ENCODE results near the gene FBXW12. TPM values are rescaled to one million over a fixed set of nuclear protein-coding genes. Genes with fewer than 3 reads are reported as not detected.
A peak's percentile ranks its signal among the peaks of the same experiment; 100 is the strongest.

Gene FBXW12
- total and polyA plus RNA-seq, 2 of the 8 experiments (the other 6 are each of a cell fraction or from before 2014, with no cell fraction given) = 0.35 to 0.85 TPM

DNA sequence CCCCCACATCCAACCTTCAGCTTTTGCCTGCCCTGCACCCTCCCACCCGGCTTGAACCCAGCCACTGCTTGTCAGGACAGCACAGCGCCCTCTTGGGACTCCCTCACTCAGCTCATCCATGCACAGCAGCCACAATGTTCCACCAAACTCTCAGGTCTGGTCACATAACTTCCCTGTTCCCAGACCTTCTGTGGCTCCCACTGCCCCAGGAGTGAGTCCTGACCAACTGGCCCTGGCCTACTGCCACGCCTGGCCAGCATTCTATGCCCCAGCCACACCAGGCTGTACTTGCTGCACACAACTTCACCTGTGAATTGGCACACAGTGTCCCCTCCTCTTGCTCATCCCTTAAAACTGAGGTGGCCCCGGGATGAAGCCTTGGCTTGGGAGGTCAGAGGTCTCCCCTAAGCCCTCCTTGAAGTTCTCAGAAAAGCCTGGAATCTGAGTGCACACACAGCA is 36.8 kb downstream of the FBXW12 start:
- no peak overlapping the region for H3K14ac ChIP-seq (ENCODE audit: insufficient read length)
- H3K23ac ChIP-seq (ENCODE audit: insufficient read length) = no peak overlapping the region
- no peak overlapping the region for H3K27ac ChIP-seq (ENCODE audit: low read depth, low read length)
- H2BK12ac ChIP-seq (ENCODE audit: low read depth, low read length) = no peak overlapping the region
- H2BK120ac ChIP-seq (replicated peaks; ENCODE audit: low read depth, low read length) = no peak overlapping the region
- no peak overlapping the region for H2BK5ac ChIP-seq (ENCODE audit: low read depth, low read length)
- TF ChIP-seq ASH2L (IDR thresholded peaks at IDR 0.05; ENCODE audit: low read length) (no peak), RAD21 (IDR thresholded peaks at IDR 0.05 in 1 of 2, conservative IDR thresholded peaks at IDR 0.05 in 1 of 2; ENCODE audit: low read depth in 2 of 2, low read length in 2 of 2) (peak in 1 of 2 experiments; percentile 28; a peak in 1 of 4 replicates), HDAC6 (IDR thresholded peaks at IDR 0.05; ENCODE audit: low read depth, low read length) (no peak), SP2 (IDR thresholded peaks at IDR 0.05; ENCODE audit: low read length) (no peak), BCL11A (IDR thresholded peaks at IDR 0.05; ENCODE audit: low read depth in 2 of 2, low read length in 2 of 2) (no peak)
- TF ChIP-seq, protein P1, sequence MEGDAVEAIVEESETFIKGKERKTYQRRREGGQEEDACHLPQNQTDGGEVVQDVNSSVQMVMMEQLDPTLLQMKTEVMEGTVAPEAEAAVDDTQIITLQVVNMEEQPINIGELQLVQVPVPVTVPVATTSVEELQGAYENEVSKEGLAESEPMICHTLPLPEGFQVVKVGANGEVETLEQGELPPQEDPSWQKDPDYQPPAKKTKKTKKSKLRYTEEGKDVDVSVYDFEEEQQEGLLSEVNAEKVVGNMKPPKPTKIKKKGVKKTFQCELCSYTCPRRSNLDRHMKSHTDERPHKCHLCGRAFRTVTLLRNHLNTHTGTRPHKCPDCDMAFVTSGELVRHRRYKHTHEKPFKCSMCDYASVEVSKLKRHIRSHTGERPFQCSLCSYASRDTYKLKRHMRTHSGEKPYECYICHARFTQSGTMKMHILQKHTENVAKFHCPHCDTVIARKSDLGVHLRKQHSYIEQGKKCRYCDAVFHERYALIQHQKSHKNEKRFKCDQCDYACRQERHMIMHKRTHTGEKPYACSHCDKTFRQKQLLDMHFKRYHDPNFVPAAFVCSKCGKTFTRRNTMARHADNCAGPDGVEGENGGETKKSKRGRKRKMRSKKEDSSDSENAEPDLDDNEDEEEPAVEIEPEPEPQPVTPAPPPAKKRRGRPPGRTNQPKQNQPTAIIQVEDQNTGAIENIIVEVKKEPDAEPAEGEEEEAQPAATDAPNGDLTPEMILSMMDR (IDR thresholded peaks at IDR 0.05; ENCODE audit: control extremely low read depth in 1 of 3, insufficient read depth in 1 of 3, low read depth in 1 of 3, low read length in 3 of 3) = peak in 2 of 3 experiments; percentile 30 to 50; a peak in 2 of 4 replicates
- no peak overlapping the region for H2BK15ac ChIP-seq (ENCODE audit: low read length)
- no peak overlapping the region for H3K18ac ChIP-seq (ENCODE audit: extremely low read depth, low read length)
- no peaks in the 10 kb centered on the region for H3K79me2 ChIP-seq (ENCODE audit: control insufficient read depth in 1 of 2, insufficient read depth in 2 of 2, low read length in 2 of 2)
- ChIA-PET POLR2A (ENCODE audit: partially characterized antibody) (interaction anchor here (1.1 to 31.5 kb wide), 5 partner anchors 1 to 55 kb away, joined by 3 to 650 read pairs (median 3); partner anchors contain the start of gene PLXNB1), CTCF (ENCODE audit: partially characterized antibody) (interaction anchor here (0.6 to 7.7 kb wide), 18 partner anchors 8 to 218 kb away, joined by 3 to 130 read pairs (median 4); no protein-coding TSS in a partner anchor)
- no peak overlapping the region for H3K4ac ChIP-seq (replicated peaks; ENCODE audit: insufficient read length, low read depth, low read length)
- H3K4me1 ChIP-seq (replicated peaks in 1 of 4; ENCODE audit: control insufficient read depth in 3 of 4, insufficient read depth in 4 of 4, low read length in 3 of 4) = no peaks in the 10 kb centered on the region
- H3K79me1 ChIP-seq (ENCODE audit: low read depth, low read length) = no peaks in the 10 kb centered on the region; the same call in 1 of the 2 replicates
- H3K56ac ChIP-seq (replicated peaks; ENCODE audit: insufficient read length, low read depth, low read length) = no peak overlapping the region
- H4K91ac ChIP-seq (replicated peaks; ENCODE audit: insufficient read length, low read length) = no peak overlapping the region
- H3K9ac ChIP-seq (replicated peaks in 1 of 4; ENCODE audit: extremely low read depth in 1 of 4, low read depth in 3 of 4, low read length in 3 of 4) = no peak overlapping the region
- H3K27me3 ChIP-seq (replicated peaks in 1 of 4; ENCODE audit: control insufficient read depth in 3 of 4, extremely low read depth in 1 of 4, insufficient read depth in 3 of 4, low read length in 3 of 4) = no peaks in the 10 kb centered on the region
- no peaks in the 10 kb centered on the region for H3K9me3 ChIP-seq (ENCODE audit: insufficient read depth in 2 of 2, low read depth in 1 of 2, low read length in 1 of 2)
- H2AK5ac ChIP-seq (ENCODE audit: low read depth, low read length) = no peak overlapping the region
- H4K5ac ChIP-seq (ENCODE audit: insufficient read length, low read depth, low read length) = no peak overlapping the region
- no peak overlapping the region for H2BK20ac ChIP-seq (ENCODE audit: low read length)
- DNase-seq (ENCODE audit: low read depth in 1 of 2, low spot score in 2 of 2) (no peak), FAIRE-seq (no peak)
- H2AFZ ChIP-seq (ENCODE audit: low read length) = no peak overlapping the region
- H4K20me1 ChIP-seq (replicated peaks in 1 of 2; ENCODE audit: control insufficient read depth in 1 of 2, insufficient read depth in 2 of 2, low read length in 2 of 2) = peaks cover 6 to 40% of the 10 kb centered on the region in 2 experiments
- H3K36me3 ChIP-seq (ENCODE audit: control insufficient read depth in 2 of 4, insufficient read depth in 4 of 4, low read length in 3 of 4) = peaks cover 66 to 91% (median 88%) of the 10 kb centered on the region in 4 experiments
- H3K4me2 ChIP-seq (ENCODE audit: insufficient read depth in 1 of 2, low read depth in 2 of 2, low read length in 2 of 2) = no peak overlapping the region
- no peaks in the 10 kb centered on the region for H3K23me2 ChIP-seq (ENCODE audit: low read depth, low read length)
- WGBS, 2 experiments (ENCODE audit: extremely low coverage in 1 of 2, insufficient coverage in 1 of 2, insufficient read length in 1 of 2, insufficient replicate concordance in 2 of 2, low coverage in 1 of 2, low lambda C conversion rate in 2 of 2, missing lambda C conversion rate in 1 of 2) = 87% methylated on average over 4 of the region's 4 CpGs; no CpG with 5 or more reads in 1 of the 2 experiments
- H3K4me3 ChIP-seq (ENCODE audit: extremely low read depth in 1 of 4, insufficient read depth in 2 of 4, low read depth in 3 of 4, low read length in 4 of 4) = no peak overlapping the region
- peak overlapping the region; percentile 46; the same call in 1 of the 2 replicates for H4K8ac ChIP-seq (ENCODE audit: extremely low read depth, insufficient read depth, low read length)

All from H1 (cell line).